MM.1S (cell line): ENCODE measurements around the gene LMOD1.

ENCODE experiments used
- DNase-seq: peaks from one replicate; pipeline ENCODE4 v3.0.0-alpha.2; 2015
- H2AFZ ChIP-seq: fragments of 300-600 bp; sonication (generic); 2 replicates; pipeline ENCODE4 v1.6.0; 2016; ENCODE audit warnings: antibody characterized with exemption, low read length
- H3F3A ChIP-seq: fragments of 300-600 bp; sonication (generic); 2 replicates; pipeline ENCODE4 v1.6.1; 2016; ENCODE audit warnings: mild to moderate bottlenecking, antibody characterized with exemption, low read length, moderate library complexity, mixed read lengths; ENCODE audit not compliant: insufficient read depth
- H3K27ac ChIP-seq: fragments of 300-600 bp; sonication (generic); 2 replicates; pipeline ENCODE4 v1.5.1; 2016; ENCODE audit warnings: mild to moderate bottlenecking, low read length
- H3K27me3 ChIP-seq: fragments of 300-600 bp; sonication (generic); replicated peaks from 2 replicates; pipeline ENCODE4 v1.6.0; 2016; ENCODE audit warnings: low read length; ENCODE audit not compliant: insufficient read depth
- H3K36me3 ChIP-seq: fragments of 300-600 bp; sonication (generic); replicated peaks from 2 replicates; pipeline ENCODE4 v1.6.1; 2016; ENCODE audit warnings: mild to moderate bottlenecking, low read length, mixed read lengths; ENCODE audit not compliant: insufficient read depth
- H3K4me1 ChIP-seq: fragments of 300-600 bp; sonication (generic); 2 replicates; pipeline ENCODE4 v1.6.1; 2016; ENCODE audit warnings: low read length, mixed read lengths
- H3K4me2 ChIP-seq: fragments of 300-600 bp; sonication (generic); 2 replicates; pipeline ENCODE4 v1.6.0; 2016; ENCODE audit warnings: low read depth, low read length
- H3K4me3 ChIP-seq: fragments of 300-600 bp; sonication (generic); 2 replicates; pipeline ENCODE4 v1.5.1; 2016; ENCODE audit warnings: low read length, mixed read lengths
- H3K79me2 ChIP-seq: fragments of 300-600 bp; sonication (generic); 2 replicates; pipeline ENCODE4 v1.6.1; 2016; ENCODE audit warnings: mixed run types, low read length, mixed read lengths
- H3K9ac ChIP-seq: fragments of 300-600 bp; sonication (generic); 2 replicates; pipeline ENCODE4 v1.6.1; 2016; ENCODE audit warnings: low read length, mixed read lengths
- H3K9me2 ChIP-seq: fragments of 300-600 bp; sonication (generic); replicated peaks from 2 replicates; pipeline ENCODE4 v1.6.1; 2016; ENCODE audit warnings: mild to moderate bottlenecking, low read length, mixed read lengths; ENCODE audit not compliant: insufficient read depth
- H3K9me3 ChIP-seq: fragments of 300-600 bp; sonication (generic); replicated peaks from 2 replicates; pipeline ENCODE4 v1.6.1; 2016; ENCODE audit warnings: mild to moderate bottlenecking, low read length, mixed read lengths; ENCODE audit not compliant: insufficient read depth
- H4K20me1 ChIP-seq: fragments of 300-600 bp; sonication (generic); 2 replicates; pipeline ENCODE4 v1.6.1; 2016; ENCODE audit warnings: mild to moderate bottlenecking, low read length, moderate library complexity, mixed read lengths; ENCODE audit not compliant: insufficient read depth
- EZH2 ChIP-seq: fragments of 300-600 bp; sonication (generic); optimal IDR thresholded peaks from 2 replicates; pipeline ENCODE3; 2017; ENCODE audit warnings: low read depth, mild to moderate bottlenecking, antibody characterized with exemption, low read length, mixed read lengths
- EZH2phosphoT487 ChIP-seq: fragments of 300-600 bp; sonication (generic); IDR thresholded peaks from 2 replicates; pipeline ENCODE4 v1.6.1; 2018; ENCODE audit warnings: antibody characterized with exemption, low read length
- TF ChIP-seq, protein P1 (sequence below): fragments of 300-600 bp; sonication (generic); IDR thresholded peaks from 2 replicates; pipeline ENCODE4 v1.5.1; 2016; ENCODE audit warnings: antibody characterized with exemption, low read length, mixed read lengths

LMOD1 gene

GRCh38 chr1:201884425-201884824 lies 61.9 kb downstream of the LMOD1 start:
- no peaks in the 10 kb centered on the region for H3K9me3 ChIP-seq
- H3K4me1 ChIP-seq, result peaks cover 30% of the 10 kb centered on the region
- TF ChIP-seq, protein P1, sequence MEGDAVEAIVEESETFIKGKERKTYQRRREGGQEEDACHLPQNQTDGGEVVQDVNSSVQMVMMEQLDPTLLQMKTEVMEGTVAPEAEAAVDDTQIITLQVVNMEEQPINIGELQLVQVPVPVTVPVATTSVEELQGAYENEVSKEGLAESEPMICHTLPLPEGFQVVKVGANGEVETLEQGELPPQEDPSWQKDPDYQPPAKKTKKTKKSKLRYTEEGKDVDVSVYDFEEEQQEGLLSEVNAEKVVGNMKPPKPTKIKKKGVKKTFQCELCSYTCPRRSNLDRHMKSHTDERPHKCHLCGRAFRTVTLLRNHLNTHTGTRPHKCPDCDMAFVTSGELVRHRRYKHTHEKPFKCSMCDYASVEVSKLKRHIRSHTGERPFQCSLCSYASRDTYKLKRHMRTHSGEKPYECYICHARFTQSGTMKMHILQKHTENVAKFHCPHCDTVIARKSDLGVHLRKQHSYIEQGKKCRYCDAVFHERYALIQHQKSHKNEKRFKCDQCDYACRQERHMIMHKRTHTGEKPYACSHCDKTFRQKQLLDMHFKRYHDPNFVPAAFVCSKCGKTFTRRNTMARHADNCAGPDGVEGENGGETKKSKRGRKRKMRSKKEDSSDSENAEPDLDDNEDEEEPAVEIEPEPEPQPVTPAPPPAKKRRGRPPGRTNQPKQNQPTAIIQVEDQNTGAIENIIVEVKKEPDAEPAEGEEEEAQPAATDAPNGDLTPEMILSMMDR, result no peak
- TF ChIP-seq EZH2phosphoT487 (no peak), EZH2 (no peak)
- H3K4me3 ChIP-seq, result no peak overlapping the region
- H3K4me2 ChIP-seq, result no peak overlapping the region
- H3K36me3 ChIP-seq, result no peaks in the 10 kb centered on the region
- no peaks in the 10 kb centered on the region for H3K79me2 ChIP-seq
- peaks cover 16% of the 10 kb centered on the region; the same call in 1 of the 2 replicates for H3K27me3 ChIP-seq
- DNase-seq, result no peak
- H2AFZ ChIP-seq, result no peak overlapping the region
- no peak overlapping the region for H3K9ac ChIP-seq
- peaks cover 14% of the 10 kb centered on the region; the same call in 1 of the 2 replicates for H3F3A ChIP-seq
- H3K27ac ChIP-seq, result no peak overlapping the region
- no peaks in the 10 kb centered on the region for H3K9me2 ChIP-seq
- no peaks in the 10 kb centered on the region for H4K20me1 ChIP-seq

DNA sequence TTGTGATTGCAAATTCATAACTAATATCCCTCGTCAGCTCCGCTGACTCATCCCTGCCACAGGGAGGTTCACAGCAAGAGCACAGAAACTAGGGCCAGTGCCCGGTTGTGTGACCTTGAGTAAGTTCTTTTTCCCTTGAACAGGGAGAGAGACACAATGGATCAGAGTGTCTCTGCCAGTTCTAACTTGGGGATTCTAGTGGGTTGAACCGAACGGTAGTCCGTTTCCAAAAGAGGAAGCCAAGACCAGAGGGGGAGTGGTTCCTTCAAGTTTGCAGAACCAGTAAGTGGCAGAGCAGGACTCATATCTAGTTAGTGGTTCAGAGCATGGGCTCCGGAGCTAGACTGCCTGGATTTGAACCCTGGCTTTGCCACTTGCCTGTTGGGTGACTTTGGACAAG lies 62.6 kb downstream of the LMOD1 start:
- Histone ChIP-seq H3K9me2 (no peaks in the 10 kb centered on the region), H3K79me2 (no peaks in the 10 kb centered on the region), H3F3A (peaks cover 14% of the 10 kb centered on the region; the same call in 1 of the 2 replicates), H3K4me2 (no peak overlapping the region), H3K4me3 (no peak overlapping the region), H3K27me3 (peaks cover 16% of the 10 kb centered on the region; the same call in 1 of the 2 replicates), H3K27ac (no peak overlapping the region), H4K20me1 (no peaks in the 10 kb centered on the region), H3K9ac (no peak overlapping the region), H2AFZ (no peak overlapping the region), H3K4me1 (peaks cover 30% of the 10 kb centered on the region), H3K9me3 (no peaks in the 10 kb centered on the region), H3K36me3 (no peaks in the 10 kb centered on the region)
- TF ChIP-seq, protein P1, result no peak
- TF ChIP-seq EZH2phosphoT487, result no peak
- no peak for TF ChIP-seq EZH2
- no peak for DNase-seq

GRCh38 chr1:201883266-201883665 lies 63.1 kb downstream of the LMOD1 start:
- Histone ChIP-seq H3K4me2 (no peak overlapping the region), H4K20me1 (no peaks in the 10 kb centered on the region), H3K79me2 (no peaks in the 10 kb centered on the region), H3K9me3 (no peaks in the 10 kb centered on the region), H3K36me3 (no peaks in the 10 kb centered on the region), H3K9ac (no peak overlapping the region), H3K9me2 (no peaks in the 10 kb centered on the region), H3F3A (peaks cover 14% of the 10 kb centered on the region; the same call in 1 of the 2 replicates), H3K27me3 (peaks cover 13% of the 10 kb centered on the region; the same call in 1 of the 2 replicates), H3K4me3 (no peak overlapping the region), H3K27ac (no peak overlapping the region), H3K4me1 (peaks cover 30% of the 10 kb centered on the region), H2AFZ (no peak overlapping the region)
- TF ChIP-seq EZH2phosphoT487 (no peak), EZH2 (no peak)
- TF ChIP-seq, protein P1, result no peak
- no peak for DNase-seq
